Uterus (tissue), 2 donors: ENCODE measurements around the gene THSD4.

Source experiments
- POLR2A ChIP-seq, 2 donors: fragments of 450-650 bp; IDR thresholded peaks; one replicate each; pipeline ENCODE4 v1.6.1; 2016; ENCODE audit warnings: antibody characterized with exemption in 2 of 2, mild to moderate bottlenecking in 1 of 2, moderate library complexity in 1 of 2
- TF ChIP-seq, protein P1 (sequence below), 4 experiments: fragments of 200-600 bp in 2 of 4; fragments of 450-650 bp in 2 of 4; sonication (generic) in 2 of 4; IDR thresholded peaks; one replicate each; pipeline ENCODE4 v1.5.1; 2016 to 2019; ENCODE audit warnings: antibody characterized with exemption in 4 of 4, mild to moderate bottlenecking in 2 of 4, moderate library complexity in 1 of 4

DNA sequence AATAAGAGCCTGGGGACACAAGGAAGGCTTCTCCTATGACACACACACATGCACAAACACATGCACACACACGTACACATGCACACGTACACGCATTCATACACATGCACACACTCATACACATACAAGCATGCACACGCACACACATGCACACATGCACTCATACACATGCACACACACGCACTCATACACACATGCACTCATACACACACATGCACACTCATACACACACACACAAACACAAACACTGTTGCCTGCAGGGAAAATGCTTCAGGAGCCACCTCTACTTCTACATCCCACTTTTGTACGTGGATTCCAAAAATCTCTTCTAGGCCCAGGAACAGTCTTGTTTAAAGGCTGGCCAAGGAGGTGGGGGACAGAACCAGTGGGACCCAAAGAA is 674.3 kb downstream of the THSD4 start:
- TF ChIP-seq, protein P1, sequence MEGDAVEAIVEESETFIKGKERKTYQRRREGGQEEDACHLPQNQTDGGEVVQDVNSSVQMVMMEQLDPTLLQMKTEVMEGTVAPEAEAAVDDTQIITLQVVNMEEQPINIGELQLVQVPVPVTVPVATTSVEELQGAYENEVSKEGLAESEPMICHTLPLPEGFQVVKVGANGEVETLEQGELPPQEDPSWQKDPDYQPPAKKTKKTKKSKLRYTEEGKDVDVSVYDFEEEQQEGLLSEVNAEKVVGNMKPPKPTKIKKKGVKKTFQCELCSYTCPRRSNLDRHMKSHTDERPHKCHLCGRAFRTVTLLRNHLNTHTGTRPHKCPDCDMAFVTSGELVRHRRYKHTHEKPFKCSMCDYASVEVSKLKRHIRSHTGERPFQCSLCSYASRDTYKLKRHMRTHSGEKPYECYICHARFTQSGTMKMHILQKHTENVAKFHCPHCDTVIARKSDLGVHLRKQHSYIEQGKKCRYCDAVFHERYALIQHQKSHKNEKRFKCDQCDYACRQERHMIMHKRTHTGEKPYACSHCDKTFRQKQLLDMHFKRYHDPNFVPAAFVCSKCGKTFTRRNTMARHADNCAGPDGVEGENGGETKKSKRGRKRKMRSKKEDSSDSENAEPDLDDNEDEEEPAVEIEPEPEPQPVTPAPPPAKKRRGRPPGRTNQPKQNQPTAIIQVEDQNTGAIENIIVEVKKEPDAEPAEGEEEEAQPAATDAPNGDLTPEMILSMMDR (IDR thresholded peaks at IDR 0.05) = no peak
- TF ChIP-seq POLR2A (IDR thresholded peaks at IDR 0.05) = no peak
